H54 (cell line): ENCODE measurements around the gene DGCR2.
"Not testable (repeated sequence)": the region's sequence is repeated elsewhere in the genome, so short reads cannot be mapped to it uniquely, and the experiment has no call there.

Source experiments
- DNase-seq: peaks from one replicate; pipeline ENCODE4 v3.0.0; 2011; ENCODE audit warnings: low spot score, mixed read lengths; ENCODE audit not compliant: insufficient read length
- FAIRE-seq: peaks from 3 replicates; lab custom pipeline; 2011; peaks lifted over from hg19 to GRCh38; lab: Jason Lieb, UNC
- POLR2A ChIP-seq: IDR thresholded peaks from 2 replicates; pipeline ENCODE4 v1.6.1; 2011; ENCODE audit warnings: low read depth, mild to moderate bottlenecking, low read length

DGCR2 gene

GRCh38 chr22:19018256-19018655 is 104.0 kb downstream of the DGCR2 start:
- DNase-seq: no peak
- TF ChIP-seq POLR2A: no peak
- FAIRE-seq: no peak

GRCh38 chr22:19016081-19016766 is 106.0 kb downstream of the DGCR2 start:
- no peak for FAIRE-seq
- TF ChIP-seq POLR2A: no peak

GRCh38 chr22:19014886-19015285 is 107.3 kb downstream of the DGCR2 start:
- no peak for TF ChIP-seq POLR2A
- FAIRE-seq: no peak
- no peak for DNase-seq

More at GRCh38 chr22:19016081-19016766, 106.0 kb downstream of the DGCR2 start:
- no peak for DNase-seq

GRCh38 chr22:19013881-19014598 is 108.2 kb downstream of the DGCR2 start:
- not testable (repeated sequence) for FAIRE-seq, DNase-seq

GRCh38 chr22:19013411-19013810 is 108.8 kb downstream of the DGCR2 start:
- not testable (repeated sequence) for FAIRE-seq, DNase-seq

- TF ChIP-seq POLR2A: no peak
- no peak for FAIRE-seq
Measured at GRCh38 chr22:19012308-19012986, 109.8 kb downstream of the DGCR2 start.

GRCh38 chr22:19011611-19012010 is 110.6 kb downstream of the DGCR2 start:
- DNase-seq, FAIRE-seq: not testable (repeated sequence)

More at GRCh38 chr22:19012308-19012986, 109.8 kb downstream of the DGCR2 start:
- DNase-seq: no peak

- DNase-seq: no peak
- no peak for FAIRE-seq
Measured at GRCh38 chr22:19011075-19011474, 111.1 kb downstream of the DGCR2 start.

GRCh38 chr22:19005905-19006304 is 116.3 kb downstream of the DGCR2 start:
- no peak for FAIRE-seq
- TF ChIP-seq POLR2A: no peak
- DNase-seq: no peak

More at GRCh38 chr22:19011075-19011474, 111.1 kb downstream of the DGCR2 start:
- TF ChIP-seq POLR2A: no peak

GRCh38 chr22:19004471-19004870 is 117.7 kb downstream of the DGCR2 start:
- DNase-seq (no peak), FAIRE-seq (no peak)
- no peak for TF ChIP-seq POLR2A

GRCh38 chr22:19003508-19003907 is 118.7 kb downstream of the DGCR2 start:
- FAIRE-seq: no peak
- no peak for TF ChIP-seq POLR2A
- DNase-seq: no peak

- DNase-seq (no peak), FAIRE-seq (no peak)
- no peak for TF ChIP-seq POLR2A
Measured at GRCh38 chr22:19002684-19003038, 119.6 kb downstream of the DGCR2 start.

- DNase-seq (no peak), FAIRE-seq (no peak)
- TF ChIP-seq POLR2A: no peak
Measured at GRCh38 chr22:19001204-19001603, 121.0 kb downstream of the DGCR2 start.

- not testable (repeated sequence) for FAIRE-seq
Measured at GRCh38 chr22:19000106-19000505, 122.1 kb downstream of the DGCR2 start.

More at GRCh38 chr22:19000106-19000505, 122.1 kb downstream of the DGCR2 start:
- DNase-seq: not testable (repeated sequence)
